Stimulated activated CD4-positive, alpha-beta T cell treated with anti-CD3 and anti-CD28 coated beads, Interleukin-1b, Interleukin-23, amount 100 ng/mL, for 1 hour (primary cell): Measurements from ENCODE around the gene ZACN.

Experiments
- DNase-seq, 2 donors: peaks; one replicate each; pipeline ENCODE4 v3.0.0-alpha.2; 2020; ENCODE audit warnings: low read depth in 2 of 2

The ZACN gene

DNA sequence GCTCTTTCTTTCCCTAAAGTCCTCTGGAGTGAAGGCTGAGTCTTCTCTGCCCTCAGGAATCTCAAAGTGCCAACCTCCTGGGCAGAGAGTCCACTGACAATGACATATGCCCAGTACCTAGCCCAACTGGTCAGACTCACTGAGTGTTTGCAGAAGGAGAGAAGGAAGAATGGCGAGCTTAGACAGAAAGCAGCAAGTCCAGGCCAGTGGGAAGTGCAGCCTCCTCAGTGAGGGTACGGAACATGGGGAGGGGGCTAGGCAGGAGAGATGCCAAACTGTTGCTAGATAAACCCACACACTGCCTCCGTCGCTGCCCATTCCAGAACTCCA, 23.9 kb downstream of the ZACN start:
- DNase-seq, result no peak

DNA sequence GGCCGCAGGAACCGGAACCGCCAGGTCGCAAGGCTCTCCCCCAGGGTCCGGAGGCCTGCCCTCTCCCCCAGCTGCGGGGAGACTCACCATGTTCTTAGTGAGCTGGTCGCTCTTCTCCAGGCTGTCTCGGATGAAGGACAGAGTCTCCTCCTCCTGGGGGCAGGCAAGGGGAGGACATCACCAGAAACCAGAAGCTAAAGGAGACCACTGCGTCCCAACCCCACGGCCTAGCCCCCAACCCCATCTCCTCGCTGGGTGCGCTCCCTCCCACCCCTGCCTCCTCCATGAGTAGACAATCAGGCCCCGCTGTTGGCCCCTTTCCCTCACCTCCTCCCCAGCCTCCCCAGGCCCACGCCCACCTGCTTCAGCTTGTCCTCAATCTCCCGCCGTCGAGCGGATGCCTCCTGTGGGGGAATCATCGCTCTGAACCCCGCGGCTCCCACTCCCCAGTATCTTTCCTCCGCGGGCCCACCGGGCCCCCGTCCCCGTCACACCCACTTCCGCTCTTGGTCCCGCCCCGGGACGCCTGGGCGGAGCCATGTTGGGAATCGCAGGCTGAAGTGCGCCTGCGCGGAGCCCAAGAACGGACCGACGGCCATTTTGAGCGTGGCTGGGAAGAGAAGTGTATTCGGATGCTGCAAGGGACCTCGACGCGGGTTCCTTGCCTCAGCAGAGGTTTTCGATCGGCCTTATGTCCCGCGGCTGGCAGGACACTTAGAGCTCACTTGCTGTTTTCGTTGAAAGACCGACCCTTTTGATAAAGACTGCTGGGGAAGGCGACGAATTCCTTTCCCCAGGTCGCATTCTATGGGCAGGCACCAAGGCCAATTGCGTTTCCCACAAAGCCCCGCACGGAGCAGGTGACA, 24.5 kb downstream of the ZACN start, which contains the start of gene EXOC7:
Gene EXOC7, minus strand, starts transcription at position 514 of the 866 bp plus-strand sequence. Its CDS starts 95 bp downstream, at position 419.
- peak; percentile 84 to 88 for DNase-seq

DNA sequence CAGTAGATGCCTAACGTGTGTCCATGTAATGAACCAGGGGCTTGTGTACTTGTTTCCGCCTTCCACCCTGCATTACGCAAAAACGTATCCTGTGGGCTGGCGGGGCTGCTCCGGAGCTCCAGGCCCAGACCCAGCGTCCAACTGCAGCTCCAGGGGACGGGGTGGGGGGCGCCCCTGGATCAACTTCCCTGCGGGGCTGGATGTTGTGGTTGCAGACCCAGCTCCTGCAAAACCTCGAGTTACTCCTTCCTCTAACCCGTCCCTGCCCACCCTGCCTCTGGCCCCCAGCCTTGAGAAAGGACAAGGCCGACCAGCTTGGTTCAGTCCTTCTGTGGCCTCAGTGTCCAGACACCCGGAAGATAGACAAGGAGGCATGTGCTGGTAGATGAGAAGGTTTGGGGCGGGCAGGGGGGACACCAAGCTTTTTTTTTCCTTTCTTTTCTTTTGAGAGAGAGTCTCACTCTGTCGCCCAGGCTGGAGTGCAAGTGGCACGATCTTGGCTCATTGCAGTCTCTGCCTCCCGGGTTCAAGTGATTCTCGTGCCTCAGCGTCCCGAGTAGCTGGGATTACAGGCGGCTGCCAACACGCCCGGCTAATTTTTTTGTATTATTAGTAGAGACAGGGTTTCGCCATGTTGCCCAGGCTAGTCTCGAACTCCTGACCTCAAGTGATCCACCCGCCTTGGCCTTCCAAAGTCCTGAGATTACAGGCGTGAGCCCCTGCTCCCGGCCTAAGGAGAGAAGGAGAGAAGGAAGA, 25.3 kb downstream of the ZACN start:
- DNase-seq, result no peak

DNA sequence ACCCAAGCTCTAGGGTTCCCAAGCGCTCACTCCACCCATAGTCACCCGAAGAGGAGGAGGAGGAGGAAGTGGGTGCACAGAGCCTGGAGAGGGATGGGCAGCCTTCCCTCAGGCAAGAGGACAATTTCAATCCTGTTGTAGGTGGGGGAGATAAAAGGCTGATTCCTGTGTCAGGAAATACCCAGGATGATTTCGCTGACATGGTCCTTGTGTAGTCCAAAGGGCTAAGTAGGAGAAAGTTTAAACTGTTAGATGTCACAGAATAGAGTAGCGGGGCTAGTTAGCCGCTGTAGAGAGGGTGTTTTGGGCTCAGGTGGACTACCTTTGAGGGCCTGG, 25.9 kb downstream of the ZACN start:
- DNase-seq, result no peak

DNA sequence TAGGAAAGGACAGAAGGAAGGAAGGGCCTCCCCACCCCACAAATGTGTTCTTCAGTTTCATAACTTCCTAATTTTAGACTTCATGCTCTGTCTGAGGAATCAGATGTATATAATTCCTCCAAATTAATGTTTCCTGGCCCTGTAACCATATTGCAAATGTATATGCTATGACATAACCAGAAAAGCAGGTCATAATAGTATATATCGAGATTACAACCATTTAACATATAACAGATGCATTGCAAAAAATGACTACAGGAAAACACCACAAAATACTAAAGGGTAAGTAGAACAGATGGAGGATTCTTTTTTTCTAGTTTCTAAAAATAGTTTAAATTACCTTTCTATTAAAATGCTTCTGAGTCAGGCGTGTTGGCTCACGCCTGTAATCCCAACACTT, 27.7 kb downstream of the ZACN start:
- no peak for DNase-seq

DNA sequence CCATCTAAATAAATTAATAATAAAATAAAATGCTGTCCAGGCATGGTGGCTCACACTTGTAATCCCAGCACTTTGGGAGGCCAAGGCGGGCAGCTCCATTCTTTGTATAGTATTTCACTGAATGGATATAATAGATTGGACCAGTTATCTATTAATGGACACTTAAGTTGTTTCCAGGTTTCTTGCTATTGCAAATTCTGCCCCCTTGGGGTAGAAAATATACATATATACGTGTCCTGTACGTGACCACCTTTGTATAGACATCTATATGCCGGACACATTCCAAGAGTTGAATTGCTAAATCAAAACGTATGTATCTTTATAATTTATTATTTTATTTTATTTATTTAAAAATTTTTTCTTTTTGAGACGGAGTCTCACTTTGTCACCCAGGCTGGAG, 28.5 kb downstream of the ZACN start:
- no peak for DNase-seq

DNA sequence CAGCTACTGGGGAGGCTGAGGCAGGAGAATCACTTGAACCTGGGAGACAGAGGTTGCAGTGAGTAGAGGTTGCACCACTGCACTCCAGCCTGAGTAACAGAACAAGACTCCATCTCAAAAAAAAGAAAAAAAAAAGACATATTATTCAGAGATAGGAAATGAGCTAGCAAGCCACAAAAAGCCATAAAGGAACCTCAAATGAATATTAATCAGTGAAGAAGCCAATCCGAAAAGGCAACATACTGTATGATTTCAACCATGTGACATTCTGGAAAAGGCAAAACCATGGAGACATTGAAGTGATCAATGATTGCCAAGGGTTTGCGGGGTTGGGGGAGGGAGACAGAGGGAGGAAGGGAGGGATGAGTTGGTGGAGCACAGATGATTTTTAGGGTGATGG, 33.0 kb downstream of the ZACN start:
- no peak for DNase-seq

DNA sequence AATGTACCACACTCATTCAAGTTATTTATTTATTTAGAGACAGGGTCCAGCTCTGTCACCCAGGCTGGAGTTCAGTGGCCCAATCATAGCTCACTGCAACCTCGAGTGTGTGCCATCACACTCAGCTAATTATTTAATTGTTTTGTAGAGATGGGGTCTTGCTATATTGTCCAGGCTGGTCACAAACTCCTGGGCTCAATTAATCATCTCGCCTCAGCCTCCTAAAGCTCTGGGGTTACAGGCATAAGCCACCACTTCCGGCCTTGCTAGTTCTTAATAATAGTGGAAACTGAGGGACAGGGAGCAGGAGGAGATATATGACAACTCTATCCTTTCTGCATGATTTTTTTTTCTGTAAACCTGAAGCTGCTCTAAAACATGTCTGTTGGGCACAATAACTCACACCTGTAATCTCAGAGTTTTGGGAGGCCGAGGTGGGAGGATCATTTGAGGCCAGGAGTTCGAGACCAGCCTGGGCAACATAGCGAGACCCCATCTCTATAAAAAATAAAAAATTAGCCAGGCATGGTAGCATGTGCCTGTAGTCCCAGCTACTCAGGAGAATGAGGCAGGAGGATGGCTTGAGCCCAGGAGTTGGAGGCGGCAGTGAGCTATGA, 36.3 kb downstream of the ZACN start:
- DNase-seq, result no peak

DNA sequence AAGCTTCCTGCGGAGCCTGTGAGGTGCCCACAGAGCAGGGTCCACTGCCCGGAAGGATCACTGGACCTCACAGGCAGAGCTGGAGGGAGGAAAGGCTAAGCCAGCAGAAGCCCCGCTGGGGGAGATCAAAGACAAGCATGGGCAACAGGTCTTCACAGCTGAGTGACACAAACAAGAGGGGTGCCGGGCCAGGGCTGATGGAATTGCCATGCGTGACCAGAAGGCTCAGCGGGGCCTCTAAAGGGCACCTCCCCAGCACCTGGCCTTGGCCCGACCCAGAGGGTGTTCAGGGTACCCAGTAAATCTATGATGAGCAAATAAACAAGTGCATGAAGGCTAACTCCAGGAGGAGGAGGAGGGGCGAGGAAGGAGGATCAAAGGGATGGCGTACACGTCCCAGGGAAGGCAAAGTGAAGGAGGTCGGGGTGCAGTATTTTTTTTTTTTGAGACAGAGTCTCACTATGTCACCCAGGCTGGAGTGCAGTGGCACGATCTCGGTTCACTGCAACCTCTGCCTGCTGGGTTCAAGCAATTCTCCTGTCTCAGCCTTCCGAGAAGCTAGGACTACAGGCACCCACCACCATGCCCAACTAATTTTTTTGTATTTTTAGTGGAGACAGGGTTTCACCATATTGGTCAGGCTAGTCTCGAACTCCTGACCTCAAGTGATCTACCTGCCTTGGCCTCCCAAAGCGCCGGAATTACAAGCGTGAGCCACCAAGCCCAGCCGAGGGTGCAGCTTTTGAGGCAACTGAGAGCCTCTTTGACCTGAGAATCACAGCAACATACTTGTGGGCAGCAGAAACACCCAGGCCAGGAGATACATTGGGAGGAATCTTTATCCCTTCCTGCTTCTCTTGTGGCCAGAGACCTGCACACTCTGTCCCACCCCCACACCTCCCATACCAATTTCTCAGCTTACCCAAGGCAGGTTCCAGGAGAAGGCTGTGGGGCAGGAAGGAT, 40.7 kb downstream of the ZACN start:
- DNase-seq, result no peak

DNA sequence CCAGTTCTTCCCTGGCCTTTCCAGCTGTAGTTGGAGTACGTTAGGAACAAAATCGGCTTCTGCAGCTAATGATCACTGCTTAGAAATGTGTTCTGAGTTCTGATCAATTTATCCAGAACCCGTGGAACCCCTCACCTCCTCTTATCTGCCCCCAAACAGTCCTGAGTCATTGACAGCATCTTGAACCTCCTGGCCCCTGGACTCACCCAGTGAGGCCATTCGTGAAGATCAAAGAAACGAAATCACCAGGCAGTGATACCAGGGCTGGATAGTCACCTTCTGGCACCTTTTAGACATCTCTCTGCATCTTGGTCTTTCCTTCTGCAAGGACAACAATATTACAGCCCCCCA, 41.7 kb downstream of the ZACN start:
- DNase-seq, result no peak

DNA sequence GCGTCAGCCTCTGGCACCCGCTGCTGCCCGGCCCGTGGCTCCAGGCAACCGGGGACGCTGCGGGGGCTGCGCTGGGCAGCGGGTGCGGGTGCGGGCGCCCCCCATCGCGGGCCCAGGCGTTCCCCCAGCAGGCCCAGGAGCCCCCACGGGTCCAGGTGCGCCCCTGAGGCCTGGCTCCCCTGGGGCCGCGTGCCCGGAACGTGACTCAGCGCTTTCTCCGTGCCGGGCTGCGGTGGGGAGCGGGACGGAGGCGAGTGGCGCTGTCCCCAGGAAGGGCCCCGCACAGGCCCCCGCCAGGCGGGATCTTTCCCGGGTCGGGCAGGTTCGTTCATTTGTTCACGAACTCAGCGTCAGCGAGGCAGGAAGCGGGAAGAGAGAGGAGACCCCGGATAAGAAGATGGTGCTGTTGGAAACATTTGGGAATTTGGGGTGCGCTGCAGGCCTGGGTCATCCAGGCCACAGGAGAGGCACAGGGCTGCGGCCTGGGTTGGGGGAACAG, 43.0 kb downstream of the ZACN start:
- DNase-seq, result no peak

DNA sequence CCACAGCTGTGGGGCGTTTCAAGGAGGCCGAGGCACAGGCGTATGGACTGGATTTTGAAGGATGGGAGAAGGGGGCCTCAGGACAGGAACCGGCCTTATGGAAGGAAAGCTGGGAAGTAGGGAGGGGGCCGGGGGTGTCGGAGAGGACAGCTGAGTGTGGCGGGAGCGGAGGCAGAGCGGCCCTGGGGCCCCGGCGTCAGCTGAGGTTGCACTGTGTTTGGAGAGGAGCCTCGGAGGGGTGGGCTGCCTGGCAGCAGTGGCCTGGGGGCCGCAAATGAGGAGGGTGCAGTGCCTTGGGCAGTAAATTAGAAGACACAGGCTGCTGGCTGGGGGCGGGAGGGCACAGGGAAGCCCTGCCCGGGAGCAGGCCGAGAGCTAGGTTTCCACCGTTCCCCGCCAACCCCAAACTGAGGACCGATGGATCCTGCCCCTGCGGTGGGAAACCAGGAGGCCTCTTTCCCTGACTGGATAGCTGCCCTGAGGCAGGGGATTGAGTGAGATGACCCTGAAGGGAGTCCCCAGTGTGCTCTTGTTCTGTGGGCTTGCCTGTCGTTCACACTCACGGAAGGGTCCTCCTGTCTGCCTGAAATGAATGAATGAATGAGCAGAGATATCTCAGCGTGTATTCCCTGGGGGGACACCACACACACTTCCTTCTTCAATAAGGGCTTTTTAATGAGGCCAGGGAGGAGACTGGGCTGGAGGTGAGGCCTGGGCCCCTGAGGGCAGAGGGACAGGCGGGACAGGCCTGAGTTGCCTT, 43.6 kb downstream of the ZACN start:
- no peak for DNase-seq

DNA sequence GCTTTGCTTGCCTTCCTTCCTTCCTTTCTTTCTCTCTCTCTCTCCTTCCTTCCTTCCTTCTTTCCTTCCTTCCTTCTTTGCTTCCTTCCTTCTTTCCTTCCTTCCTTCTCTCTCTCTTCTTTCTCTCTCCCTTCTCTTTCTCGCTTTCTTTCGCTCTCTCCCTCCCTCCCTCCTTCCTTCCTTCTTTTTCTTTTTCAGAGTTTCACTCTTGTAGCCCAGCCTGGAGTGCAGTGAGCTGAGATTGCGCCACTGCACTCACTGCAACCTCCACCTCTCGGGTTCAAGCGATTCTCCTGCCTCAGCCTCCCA, 44.2 kb downstream of the ZACN start:
- no peak for DNase-seq

DNA sequence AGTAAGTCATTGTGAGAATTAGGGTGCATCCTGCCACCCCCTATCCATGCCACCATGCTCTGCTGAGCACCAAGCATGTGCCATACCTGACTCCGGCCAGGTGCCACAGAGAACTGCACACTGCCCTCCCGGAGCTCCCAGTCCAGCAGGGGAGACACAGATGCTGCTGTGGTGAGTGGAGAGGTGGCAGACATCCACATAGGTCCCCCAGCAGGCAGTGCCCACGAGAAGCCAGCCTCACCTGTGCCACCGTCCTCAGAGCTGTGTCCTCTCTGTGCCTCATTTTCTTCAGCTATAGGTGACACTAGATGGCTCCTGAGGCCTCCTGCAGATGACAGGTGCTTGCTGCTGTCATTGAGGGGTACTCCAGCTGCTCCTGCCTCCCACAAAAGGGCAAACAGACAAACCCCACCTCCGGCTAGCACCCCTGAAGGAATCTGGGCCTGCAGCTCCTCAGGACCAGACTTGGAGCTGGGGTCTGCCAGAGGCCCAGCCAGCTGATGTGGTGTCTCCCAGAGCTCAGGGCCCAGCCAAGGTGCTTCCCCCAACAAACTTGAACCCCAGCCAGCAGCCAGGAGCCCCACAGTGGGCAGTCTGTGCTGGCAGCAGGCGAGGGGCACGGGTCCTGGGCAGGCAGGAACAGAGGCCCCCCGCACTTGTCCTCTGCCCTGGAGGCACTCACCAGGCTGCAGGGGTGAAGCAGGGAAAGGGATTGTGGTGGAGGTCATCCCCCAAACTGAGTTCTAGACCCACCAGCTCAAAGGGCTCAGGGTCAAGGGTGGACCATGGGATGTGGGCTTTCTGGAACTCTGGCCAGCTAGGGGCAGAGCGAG, 45.0 kb downstream of the ZACN start:
- no peak for DNase-seq

DNA sequence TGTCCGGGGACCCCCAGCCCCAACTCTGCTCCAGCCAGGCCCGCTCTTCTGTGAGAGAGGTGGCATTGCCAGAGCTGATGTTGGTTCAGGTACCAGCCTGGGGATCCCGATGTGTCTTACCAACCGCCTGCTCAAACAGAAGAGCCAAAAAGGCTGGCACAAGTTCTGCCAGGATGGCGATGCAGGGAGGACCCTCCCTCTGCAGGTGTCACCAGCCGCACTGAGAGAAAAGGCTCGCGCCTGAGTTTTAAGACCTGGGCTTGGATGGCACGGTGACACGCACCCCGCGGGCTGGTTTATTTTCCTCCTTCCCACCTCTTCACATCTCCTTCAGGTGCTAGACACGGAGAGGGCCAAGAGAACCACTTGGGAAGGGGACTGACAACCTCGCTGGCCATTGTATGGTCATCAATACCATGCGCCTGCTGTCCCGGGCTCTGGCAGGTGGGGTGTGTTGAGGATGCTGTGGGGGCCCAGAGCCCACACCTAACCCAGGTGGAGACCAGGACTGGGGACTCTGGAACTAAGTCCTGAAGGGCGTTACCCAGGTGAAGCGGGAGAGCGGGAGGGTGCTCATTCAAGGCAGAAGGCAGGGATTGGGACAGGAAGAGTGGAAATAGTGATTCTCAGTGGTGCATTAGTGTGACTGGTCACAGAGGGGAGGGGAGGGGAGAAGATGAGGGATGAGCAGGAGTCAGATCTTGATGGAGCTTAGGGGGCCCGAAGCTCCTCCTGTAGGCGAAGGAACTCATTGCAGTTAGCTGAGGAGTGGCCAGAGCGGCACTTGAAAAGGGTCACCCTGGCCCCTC, 45.8 kb downstream of the ZACN start:
- no peak for DNase-seq

DNA sequence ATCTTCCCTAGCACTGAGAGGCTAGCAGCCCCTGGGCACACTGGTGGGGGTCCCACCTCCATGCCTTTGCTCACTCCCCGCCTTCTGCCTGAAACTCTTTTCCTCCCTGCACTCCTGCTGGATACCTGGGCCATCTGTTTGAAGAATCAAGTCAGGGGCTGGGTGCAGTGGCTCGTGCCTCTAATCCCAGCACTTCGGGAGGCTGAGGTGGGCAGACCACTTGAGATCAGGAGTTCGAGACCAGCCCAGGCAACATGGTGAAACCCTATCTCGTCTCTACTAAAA, 46.4 kb downstream of the ZACN start:
- DNase-seq, result no peak

DNA sequence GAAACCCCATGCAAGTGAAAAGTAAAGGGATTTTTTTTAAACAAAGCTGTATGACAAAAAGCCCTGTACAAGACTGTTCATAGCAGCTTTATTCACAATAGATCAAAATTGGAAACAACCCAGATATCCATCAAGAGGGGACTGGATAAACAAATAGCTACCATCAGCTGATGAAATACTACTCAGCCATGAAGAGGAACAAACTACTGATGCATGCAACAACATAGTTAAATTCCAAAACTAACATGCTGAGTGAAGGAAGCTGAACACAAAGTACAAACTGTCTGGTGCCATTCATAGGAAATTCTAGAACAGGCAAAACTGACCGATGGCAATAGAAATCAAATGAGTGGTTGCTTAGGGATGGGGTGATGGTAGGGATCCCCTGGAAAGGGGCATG, 46.9 kb downstream of the ZACN start:
- DNase-seq, result no peak

DNA sequence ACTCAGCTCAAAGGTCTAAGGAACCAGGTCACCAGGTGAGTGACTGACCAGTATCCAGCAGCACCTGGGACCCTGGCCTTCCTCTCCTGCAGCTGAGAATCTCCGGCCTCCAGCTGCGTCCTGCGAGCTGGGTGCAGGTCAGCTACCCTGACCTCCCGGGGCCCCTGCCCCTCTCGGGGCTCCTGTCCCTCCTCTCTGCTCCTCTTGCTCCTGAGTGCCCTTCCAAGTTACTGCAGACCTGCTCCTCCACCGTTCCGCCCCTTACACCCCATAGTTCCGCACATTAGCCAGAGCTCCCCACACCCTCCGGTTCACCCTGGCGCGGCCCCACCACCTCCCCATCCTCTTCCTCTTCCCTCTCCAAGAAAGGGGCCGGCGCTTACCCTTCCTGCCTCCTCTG, 51.5 kb downstream of the ZACN start:
- no peak for DNase-seq

DNA sequence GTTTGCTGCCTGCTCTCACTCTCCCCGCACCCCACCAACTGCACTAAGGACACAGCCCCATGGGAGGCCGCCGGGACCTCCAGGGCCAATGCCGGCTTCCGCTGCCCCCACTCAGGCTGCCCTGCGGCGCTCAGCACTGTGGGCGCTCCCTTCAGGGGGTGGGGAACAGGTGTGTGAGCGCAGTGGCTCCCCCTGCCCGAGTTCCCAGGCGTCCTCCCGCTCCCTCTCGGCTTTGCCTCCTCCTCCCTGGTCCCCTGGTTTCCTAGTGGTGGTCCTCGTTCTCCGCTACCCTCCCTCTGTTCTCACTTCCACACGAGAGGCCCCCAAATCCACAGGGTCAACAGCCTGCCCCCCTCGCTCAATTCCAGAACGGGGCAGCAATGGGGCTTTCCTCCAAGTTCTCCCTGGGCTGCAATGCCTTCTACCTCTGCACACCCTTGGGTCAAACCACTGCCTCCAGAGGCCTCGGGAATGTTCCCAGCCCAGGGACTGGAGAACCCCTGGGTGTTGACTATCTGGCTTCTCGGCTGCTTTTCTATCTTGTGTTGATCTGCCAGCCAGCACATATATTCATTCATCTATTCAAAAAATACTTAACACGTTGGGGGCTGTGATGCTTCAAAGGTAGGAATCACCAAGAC, 52.2 kb downstream of the ZACN start:
- DNase-seq, result no peak
